K562 (cell line): Measurements from ENCODE around the gene HIVEP1.
"Not testable (repeated sequence)": the region's sequence is repeated elsewhere in the genome, so short reads cannot be mapped to it uniquely, and the experiment has no call there.

Experiments
- MYBL2 ChIP-seq, 2 experiments: fragments of 450-650 bp in 1 of 2; sonication (generic) in 1 of 2; formaldehyde crosslinking in 1 of 2; IDR thresholded peaks; 2 replicates each; pipeline versions ENCODE4 v1.6.1 to v1.8.1; 2017 to 2022; ENCODE audit warnings: borderline replicate concordance in 1 of 2, inconsistent platforms in 1 of 2, low read depth in 1 of 2, mild to moderate bottlenecking in 1 of 2, missing genetic modification reagents in 1 of 2, moderate library complexity in 1 of 2
- POLR2A ChIP-seq: fragments of 450-650 bp; conservative IDR thresholded peaks from 2 replicates; pipeline ENCODE4 v1.6.1; 2016
- TBP ChIP-seq: optimal IDR thresholded peaks from 2 replicates; pipeline ENCODE3; 2011; ENCODE audit warnings: low read depth, low read length, improper control_type of control experiment
- ZMIZ1 ChIP-seq, 2 experiments: fragments of 150-350 bp in 1 of 2; IDR thresholded peaks; 2 replicates each; pipeline ENCODE4 v1.6.1; 2012 to 2016; ENCODE audit warnings: low read depth in 2 of 2, low read length in 2 of 2, mild to moderate bottlenecking in 1 of 2, moderate library complexity in 1 of 2

DNA sequence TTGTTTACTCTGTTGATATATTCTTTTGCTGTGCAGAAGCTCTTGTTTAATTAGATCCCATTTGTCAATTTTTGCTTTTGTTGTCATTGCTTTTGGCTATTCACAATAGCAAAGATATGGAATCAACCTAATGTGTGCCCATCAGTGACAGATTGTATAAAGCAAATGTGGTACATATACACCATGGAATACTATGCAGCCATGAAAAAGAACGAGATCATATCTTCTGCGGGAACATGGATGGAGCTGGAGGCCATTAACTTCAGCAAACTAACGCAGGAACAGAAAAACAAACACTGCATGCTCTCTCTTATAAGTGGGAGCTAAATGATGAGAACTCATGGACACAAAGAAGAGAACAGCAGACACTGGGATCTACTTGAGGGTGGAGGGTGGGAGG is 164.7 kb downstream of the HIVEP1 start:
- not testable (repeated sequence) for TF ChIP-seq POLR2A; TBP; MYBL2 (IDR thresholded peaks at IDR 0.05; ENCODE audit: low read depth); MYBL2 (CRISPR knock-in tag; IDR thresholded peaks at IDR 0.05; ENCODE audit: borderline replicate concordance); ZMIZ1 (IDR thresholded peaks at IDR 0.05; ENCODE audit: low read depth in 2 of 2, low read length in 2 of 2)
